ENCODE measurements around the gene CLDN6.

GRCh38 chr16:3065069-3065741, 47.2 kb upstream of the CLDN6 start, which contains the start of gene IL32:
- TF ChIP-seq CTCF (IDR thresholded peaks at IDR 0.05) = no peak
- no peak for TF ChIP-seq EP300 (IDR thresholded peaks at IDR 0.05)

Measured in gastroesophageal sphincter (tissue), 3 donors.